ENCODE data around the gene ABCA4.

ABCA4 gene

DNA sequence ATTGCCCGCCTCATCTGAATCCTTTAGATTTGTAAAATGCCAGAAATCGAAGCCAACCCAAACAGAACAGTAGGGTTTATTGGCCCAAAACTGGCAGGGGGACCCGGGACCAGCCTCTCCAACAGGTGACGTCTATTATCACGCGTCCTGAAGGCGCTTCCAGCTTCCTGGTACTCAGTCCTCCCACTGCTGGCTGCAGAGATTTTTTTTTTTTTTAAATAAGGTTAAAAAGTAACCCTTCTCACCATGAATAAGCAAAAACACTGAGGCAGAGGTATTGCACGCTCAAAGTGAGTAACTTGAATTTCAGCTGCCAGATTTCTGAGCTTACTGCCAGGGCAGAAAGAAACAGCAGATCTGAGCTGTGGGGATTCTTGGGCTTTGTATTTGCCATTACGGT is 157.4 kb downstream of the ABCA4 start:
- in situ Hi-C loops (cut with MboI; ENCODE audit: low pct_unique_long_range_greater_than_20kb, low sequenced_read_pairs, unreplicated experiment) = no loop called here
- DNase-seq (ENCODE audit: low spot score) = no peak
- TF ChIP-seq, protein P1, sequence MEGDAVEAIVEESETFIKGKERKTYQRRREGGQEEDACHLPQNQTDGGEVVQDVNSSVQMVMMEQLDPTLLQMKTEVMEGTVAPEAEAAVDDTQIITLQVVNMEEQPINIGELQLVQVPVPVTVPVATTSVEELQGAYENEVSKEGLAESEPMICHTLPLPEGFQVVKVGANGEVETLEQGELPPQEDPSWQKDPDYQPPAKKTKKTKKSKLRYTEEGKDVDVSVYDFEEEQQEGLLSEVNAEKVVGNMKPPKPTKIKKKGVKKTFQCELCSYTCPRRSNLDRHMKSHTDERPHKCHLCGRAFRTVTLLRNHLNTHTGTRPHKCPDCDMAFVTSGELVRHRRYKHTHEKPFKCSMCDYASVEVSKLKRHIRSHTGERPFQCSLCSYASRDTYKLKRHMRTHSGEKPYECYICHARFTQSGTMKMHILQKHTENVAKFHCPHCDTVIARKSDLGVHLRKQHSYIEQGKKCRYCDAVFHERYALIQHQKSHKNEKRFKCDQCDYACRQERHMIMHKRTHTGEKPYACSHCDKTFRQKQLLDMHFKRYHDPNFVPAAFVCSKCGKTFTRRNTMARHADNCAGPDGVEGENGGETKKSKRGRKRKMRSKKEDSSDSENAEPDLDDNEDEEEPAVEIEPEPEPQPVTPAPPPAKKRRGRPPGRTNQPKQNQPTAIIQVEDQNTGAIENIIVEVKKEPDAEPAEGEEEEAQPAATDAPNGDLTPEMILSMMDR (IDR thresholded peaks at IDR 0.05; ENCODE audit: extremely low read depth, insufficient read depth, missing control alignments) = no peak

DNA sequence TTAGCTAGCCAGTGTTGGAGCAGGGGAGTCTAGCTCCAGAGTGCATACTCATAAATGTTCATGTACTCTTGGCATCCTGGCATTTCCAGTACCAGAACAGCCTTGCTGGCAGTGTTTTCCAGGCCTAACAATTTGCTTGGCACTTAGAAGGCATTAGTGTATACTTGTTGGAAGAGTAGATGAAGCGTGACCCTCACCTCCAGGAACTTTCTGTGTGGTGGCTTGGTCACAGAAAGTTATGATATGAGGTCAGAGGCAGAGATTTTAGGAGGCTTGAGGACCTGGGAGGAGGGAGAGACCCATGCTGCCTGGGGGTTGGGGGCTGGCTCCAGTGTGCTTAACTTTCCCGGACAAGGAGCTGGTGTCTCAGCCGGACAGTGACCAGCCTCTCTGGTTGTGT is 159.0 kb downstream of the ABCA4 start:
- DNase-seq (ENCODE audit: low spot score) = no peak
- in situ Hi-C loops (cut with MboI; ENCODE audit: low pct_unique_long_range_greater_than_20kb, low sequenced_read_pairs, unreplicated experiment) = no loop called here
- TF ChIP-seq, protein P1 (IDR thresholded peaks at IDR 0.05; ENCODE audit: extremely low read depth, insufficient read depth, missing control alignments) = no peak

DNA sequence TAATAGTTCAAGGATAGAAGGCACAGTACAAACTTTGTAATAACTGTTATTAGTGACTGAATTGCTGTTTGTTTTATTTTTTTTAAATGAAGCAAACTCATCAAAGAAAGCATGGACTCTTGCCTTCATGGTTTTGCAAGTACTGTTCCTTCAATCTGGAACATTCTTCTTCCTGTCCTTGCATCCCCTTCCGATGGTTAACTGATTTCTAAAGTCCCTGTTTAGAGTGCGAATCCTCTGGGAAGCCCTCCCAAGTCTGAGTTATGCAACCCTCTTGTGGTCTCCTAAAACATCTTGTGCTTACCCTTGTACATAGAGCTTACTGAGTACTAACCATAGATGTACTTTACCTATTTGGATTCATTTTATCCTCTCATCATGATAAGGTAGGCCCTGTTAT is 159.5 kb downstream of the ABCA4 start:
- in situ Hi-C loops (cut with MboI; ENCODE audit: low pct_unique_long_range_greater_than_20kb, low sequenced_read_pairs, unreplicated experiment) = no loop called here
- TF ChIP-seq, protein P1 (IDR thresholded peaks at IDR 0.05; ENCODE audit: extremely low read depth, insufficient read depth, missing control alignments) = no peak
- DNase-seq (ENCODE audit: low spot score) = no peak

DNA sequence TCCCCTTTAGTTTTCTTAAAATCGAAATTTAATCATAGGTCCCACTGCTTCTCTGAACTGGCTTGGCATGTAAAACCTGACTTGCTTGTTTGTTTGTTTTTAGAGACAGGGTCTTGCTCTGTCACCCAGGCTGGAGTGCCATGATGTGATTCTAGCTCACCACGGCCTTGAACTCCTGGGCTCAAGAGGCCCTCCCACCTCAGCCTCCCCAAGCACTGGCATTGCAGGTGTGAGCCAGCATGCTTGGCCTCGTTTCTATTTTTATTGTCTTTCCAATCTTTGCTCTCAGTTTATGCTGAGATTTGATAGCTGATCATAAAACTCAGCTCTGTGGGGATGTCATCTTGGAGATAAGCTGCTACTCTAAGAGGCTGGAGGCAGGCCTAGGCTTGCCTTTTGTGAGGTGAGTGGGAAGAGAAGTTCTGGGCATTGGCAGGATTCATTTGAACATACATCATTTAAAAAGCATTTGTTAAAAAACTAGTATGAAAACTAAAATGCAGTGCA is 160.3 kb downstream of the ABCA4 start:
- TF ChIP-seq, protein P1 (IDR thresholded peaks at IDR 0.05; ENCODE audit: extremely low read depth, insufficient read depth, missing control alignments) = no peak
- DNase-seq (ENCODE audit: low spot score) = no peak
- in situ Hi-C loops (cut with MboI; ENCODE audit: low pct_unique_long_range_greater_than_20kb, low sequenced_read_pairs, unreplicated experiment) = no loop called here

DNA sequence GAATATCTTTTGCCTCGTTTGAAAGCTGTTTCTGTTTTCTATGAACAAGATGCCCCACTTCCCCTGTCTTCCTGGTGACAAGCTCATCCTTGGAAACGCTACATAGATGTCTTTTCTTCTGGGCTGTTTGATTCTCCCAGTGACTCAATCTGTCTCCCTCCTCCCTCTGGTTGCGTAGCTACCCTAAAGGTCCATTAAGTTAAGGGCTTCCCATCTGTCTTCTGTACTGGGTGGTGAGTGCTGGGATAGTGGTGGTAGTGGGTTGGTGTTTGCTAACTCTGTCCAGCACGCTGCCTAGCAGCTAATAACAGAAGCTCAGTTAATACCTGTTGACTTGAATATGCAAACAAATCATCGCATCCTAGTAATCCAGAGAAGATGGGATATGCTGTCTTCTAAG is 161.5 kb downstream of the ABCA4 start:
- in situ Hi-C loops (cut with MboI; ENCODE audit: low pct_unique_long_range_greater_than_20kb, low sequenced_read_pairs, unreplicated experiment) = no loop called here
- no peak for DNase-seq (ENCODE audit: low spot score)
- TF ChIP-seq, protein P1 (IDR thresholded peaks at IDR 0.05; ENCODE audit: extremely low read depth, insufficient read depth, missing control alignments) = no peak

DNA sequence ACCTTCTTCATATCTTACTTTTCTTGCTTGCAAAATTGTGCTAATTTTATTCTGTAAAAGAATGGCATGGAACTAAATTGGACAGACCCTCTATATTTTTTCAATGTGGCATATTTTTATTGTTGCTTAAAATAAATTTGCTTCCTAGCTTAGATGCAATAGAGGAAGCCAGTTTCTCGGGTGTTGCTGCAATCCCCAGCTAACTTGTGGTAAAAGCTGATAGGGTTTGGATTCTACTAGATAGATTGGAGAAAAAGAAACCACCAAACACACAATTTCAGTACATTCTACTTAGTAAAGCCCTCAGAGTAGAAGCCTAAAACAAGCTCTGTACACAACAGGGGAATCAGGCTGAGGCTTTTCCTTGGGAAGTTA is 162.2 kb downstream of the ABCA4 start:
- in situ Hi-C loops (cut with MboI; ENCODE audit: low pct_unique_long_range_greater_than_20kb, low sequenced_read_pairs, unreplicated experiment) = no loop called here
- TF ChIP-seq, protein P1 (IDR thresholded peaks at IDR 0.05; ENCODE audit: extremely low read depth, insufficient read depth, missing control alignments) = no peak
- DNase-seq (ENCODE audit: low spot score) = no peak

All from GM13977 (cell line).